ENCODE measurements around the gene GPATCH11. TPM values are rescaled to one million over a fixed set of nuclear protein-coding genes. Genes with fewer than 3 reads are reported as not detected.

GPATCH11 gene
- total RNA-seq, result 1 to 10 TPM; 2.0 to 4.7 (median 4.0) TPM
- 1 to 10 TPM; 2.9 to 9.1 (median 3.1) TPM for polyA plus RNA-seq
- long read RNA-seq, donor 1, partial matches to known transcripts, result 0 of 1 reads
- long read RNA-seq, donor 1, other reads (novel, unspliced or antisense), result 1 of 1 reads
- long read RNA-seq, donor 2, partial matches to known transcripts, result 3 of 9 reads
- long read RNA-seq, donor 2, other reads (novel, unspliced or antisense), result 0 of 9 reads

DNA sequence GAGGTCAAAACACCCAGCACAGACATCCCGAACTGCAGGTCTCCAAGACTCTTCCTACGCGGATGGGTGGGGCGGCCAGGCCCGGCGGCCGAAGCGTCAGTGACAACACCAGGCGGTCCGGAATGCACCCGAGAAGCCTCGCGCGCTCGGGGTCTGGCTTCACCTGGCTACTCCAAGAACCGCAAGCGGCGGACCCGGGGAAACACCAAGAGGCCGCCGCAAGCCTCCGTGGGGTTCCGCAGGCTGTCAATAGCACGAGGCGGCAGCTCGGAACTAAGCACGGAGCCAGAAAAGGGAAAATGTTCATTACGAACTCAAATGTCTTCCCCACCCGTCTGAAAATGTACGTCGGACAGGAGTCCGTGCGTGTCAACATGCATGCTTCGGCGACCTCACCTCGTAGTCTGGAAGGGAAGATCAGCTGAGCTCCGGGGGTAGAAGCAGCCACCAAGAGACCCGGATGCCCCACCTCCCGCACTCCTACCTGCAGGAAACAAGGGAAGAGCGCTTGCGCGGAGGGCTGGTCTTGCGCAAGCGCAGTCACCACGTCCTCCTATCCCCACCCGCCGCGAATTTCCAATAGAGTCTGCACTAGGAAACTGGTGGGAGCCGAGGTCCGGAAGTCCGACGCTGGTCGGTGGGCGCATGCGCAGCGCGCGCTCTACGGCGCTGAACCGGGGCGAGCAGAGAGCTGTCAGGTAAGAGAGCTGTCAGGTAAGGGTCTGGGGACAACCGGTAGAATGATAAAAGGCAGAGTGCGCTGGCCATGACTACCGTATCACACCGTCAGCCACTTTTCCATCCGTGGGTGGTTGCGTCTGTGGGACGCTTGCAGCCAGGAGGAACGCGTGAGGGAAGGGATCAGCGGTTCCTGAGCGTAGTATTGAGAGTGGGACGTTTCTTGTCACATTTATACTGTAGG, at the start of gene GPATCH11, which contains the start of gene HEATR5B:
GPATCH11 (plus strand) TSS at position 646 of the 922 bp plus-strand sequence. CDS start 3,864 bp downstream, outside the sequence.
HEATR5B (minus strand) TSS at position 500 of the 922 bp plus-strand sequence. CDS start 958 bp downstream, outside the sequence.
- DNase-seq (peak; percentile 91 to 95), ATAC-seq (peak; percentile 98 to 100 (median 99))
- H3K27me3 ChIP-seq (ENCODE audit: insufficient read depth in 3 of 3, low read length in 2 of 3), result no peaks in the 10 kb centered on the region
- 0% methylated on average over 73 to 74 of the region's 74 CpGs for WGBS, 3 donors
- TF ChIP-seq, protein P1, sequence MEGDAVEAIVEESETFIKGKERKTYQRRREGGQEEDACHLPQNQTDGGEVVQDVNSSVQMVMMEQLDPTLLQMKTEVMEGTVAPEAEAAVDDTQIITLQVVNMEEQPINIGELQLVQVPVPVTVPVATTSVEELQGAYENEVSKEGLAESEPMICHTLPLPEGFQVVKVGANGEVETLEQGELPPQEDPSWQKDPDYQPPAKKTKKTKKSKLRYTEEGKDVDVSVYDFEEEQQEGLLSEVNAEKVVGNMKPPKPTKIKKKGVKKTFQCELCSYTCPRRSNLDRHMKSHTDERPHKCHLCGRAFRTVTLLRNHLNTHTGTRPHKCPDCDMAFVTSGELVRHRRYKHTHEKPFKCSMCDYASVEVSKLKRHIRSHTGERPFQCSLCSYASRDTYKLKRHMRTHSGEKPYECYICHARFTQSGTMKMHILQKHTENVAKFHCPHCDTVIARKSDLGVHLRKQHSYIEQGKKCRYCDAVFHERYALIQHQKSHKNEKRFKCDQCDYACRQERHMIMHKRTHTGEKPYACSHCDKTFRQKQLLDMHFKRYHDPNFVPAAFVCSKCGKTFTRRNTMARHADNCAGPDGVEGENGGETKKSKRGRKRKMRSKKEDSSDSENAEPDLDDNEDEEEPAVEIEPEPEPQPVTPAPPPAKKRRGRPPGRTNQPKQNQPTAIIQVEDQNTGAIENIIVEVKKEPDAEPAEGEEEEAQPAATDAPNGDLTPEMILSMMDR (IDR thresholded peaks at IDR 0.05), result no peak
- H3K36me3 ChIP-seq (ENCODE audit: insufficient read depth in 1 of 2, low read depth in 1 of 2), result peaks cover 0 to 49% of the 10 kb centered on the region in 2 donors
- H3K4me1 ChIP-seq, result peaks cover 17% of the 10 kb centered on the region
- peak within 1 kb of the TSS; percentile 87 for H3K27ac ChIP-seq
- H3K4me3 ChIP-seq, result peak within 1 kb of the TSS; percentile 90
- H3K9me3 ChIP-seq, result no peaks in the 10 kb centered on the region
- intact Hi-C loops (cut with DNase I), result loop anchor here in 1 of 2 donors (5.0 kb wide), 1 partner anchor 148 kb away; the partner anchor contains the start of genes CEBPZ and NDUFAF7

DNA sequence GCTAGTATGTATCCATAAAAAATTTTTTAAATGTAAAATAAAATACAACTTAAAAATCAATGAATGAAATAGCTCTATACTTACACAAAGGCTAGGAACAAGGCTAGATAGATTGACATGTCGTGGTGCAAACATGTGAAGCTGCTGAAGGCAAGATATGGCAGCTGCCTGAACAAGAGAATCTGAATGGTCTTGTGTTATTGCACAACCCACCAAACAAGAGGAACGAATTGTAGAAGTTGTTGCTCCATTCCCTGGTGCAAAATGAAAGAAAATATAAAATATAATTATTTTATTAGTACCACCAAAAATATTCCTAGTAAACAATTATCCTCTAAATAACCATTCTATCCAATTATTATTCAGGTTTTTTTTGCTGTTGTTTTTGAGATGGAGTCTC, 46.5 kb upstream of the GPATCH11 start:
- no peaks in the 10 kb centered on the region for H3K27me3 ChIP-seq (ENCODE audit: insufficient read depth in 3 of 3, low read length in 2 of 3)

DNA sequence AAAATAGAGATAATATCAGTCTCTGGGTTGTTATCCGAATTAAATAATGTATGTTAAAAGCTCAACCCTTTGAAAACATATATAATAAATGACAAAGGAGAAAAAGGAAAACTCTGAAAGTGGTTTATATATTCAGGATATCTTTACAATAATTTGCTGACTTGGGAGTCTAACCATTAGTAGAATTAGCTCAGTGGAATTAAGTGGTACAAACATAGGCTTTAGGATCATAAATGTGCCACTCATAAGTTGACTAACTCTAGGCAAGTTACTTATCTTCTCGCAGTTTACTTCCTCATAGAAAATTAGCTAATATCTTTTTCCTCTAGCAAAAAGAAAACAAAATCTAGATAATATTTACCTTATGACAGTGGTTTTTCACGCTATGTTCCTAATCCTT, 44.7 kb upstream of the GPATCH11 start:
- no peaks in the 10 kb centered on the region for H3K27me3 ChIP-seq (ENCODE audit: insufficient read depth in 3 of 3, low read length in 2 of 3)
- ATAC-seq (no peak), DNase-seq (no peak)
- intact Hi-C loops (cut with DNase I), result no loop called here
- WGBS, 3 donors, result 96 to 98% (median 97%) methylated on average over 3 of the region's 3 CpGs
- TF ChIP-seq, protein P1 (IDR thresholded peaks at IDR 0.05), result no peak
- H3K27ac ChIP-seq, result no peak overlapping the region
- H3K4me3 ChIP-seq, result no peak overlapping the region
- no peaks in the 10 kb centered on the region for H3K4me1 ChIP-seq
- H3K9me3 ChIP-seq, result no peaks in the 10 kb centered on the region
- H3K36me3 ChIP-seq (ENCODE audit: insufficient read depth in 1 of 2, low read depth in 1 of 2), result peaks cover 0 to 91% of the 10 kb centered on the region in 2 donors

More for the DNA sequence above, 46.5 kb upstream of the GPATCH11 start:
- TF ChIP-seq, protein P1 (IDR thresholded peaks at IDR 0.05), result no peak
- WGBS, 3 donors, result 91 to 92% (median 91%) methylated on average over 2 of the region's 2 CpGs
- H3K27ac ChIP-seq, result no peak overlapping the region
- no peak for ATAC-seq
- DNase-seq, result no peak
- H3K4me3 ChIP-seq, result no peak overlapping the region
- intact Hi-C loops (cut with DNase I), result no loop called here
- no peaks in the 10 kb centered on the region for H3K9me3 ChIP-seq
- no peaks in the 10 kb centered on the region for H3K4me1 ChIP-seq
- H3K36me3 ChIP-seq (ENCODE audit: insufficient read depth in 1 of 2, low read depth in 1 of 2), result peaks cover 0 to 88% of the 10 kb centered on the region in 2 donors

DNA sequence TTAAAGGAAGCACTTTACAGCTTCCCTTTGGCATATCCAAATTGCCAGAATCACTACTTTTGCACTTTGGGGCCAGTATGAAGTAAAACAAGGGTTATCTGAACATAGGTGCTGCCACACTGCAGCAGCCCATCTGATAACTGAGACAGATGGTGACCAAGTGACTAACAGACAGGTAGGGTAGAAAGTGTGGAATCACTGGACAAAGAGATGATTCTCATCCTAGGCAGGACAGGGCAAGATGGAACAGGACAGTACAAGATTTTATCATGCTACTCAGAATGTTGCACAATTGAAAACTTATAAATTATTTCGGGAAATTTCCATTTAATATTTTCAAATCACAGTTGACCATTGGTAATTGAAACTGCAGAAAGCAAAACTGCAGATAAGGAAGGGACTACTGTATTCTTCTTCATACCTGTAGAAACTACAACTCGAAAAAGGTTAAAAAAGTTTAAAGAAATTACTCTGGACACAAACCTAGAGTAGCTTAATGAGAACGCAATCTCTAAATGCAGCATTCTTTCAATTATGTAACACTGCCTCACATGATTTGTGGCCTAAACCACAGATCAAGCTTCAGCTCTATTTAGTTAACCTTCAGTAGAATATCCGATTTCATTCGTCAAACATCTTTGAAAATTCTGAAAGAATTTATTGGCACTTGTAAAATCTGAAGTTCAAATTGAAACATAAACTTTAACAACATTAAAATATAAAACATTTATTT, 31.6 kb upstream of the GPATCH11 start:
- H3K4me3 ChIP-seq, result no peak overlapping the region
- H3K36me3 ChIP-seq (ENCODE audit: insufficient read depth in 1 of 2, low read depth in 1 of 2), result peaks cover 0 to 91% of the 10 kb centered on the region in 2 donors
- H3K27ac ChIP-seq, result no peak overlapping the region
- H3K4me1 ChIP-seq, result no peaks in the 10 kb centered on the region
- TF ChIP-seq, protein P1 (IDR thresholded peaks at IDR 0.05), result no peak
- no peaks in the 10 kb centered on the region for H3K9me3 ChIP-seq
- 83 to 89% (median 83%) methylated on average over 5 of the region's 5 CpGs for WGBS, 3 donors
- intact Hi-C loops (cut with DNase I), result no loop called here
- no peaks in the 10 kb centered on the region for H3K27me3 ChIP-seq (ENCODE audit: insufficient read depth in 3 of 3, low read length in 2 of 3)
- ATAC-seq (no peak), DNase-seq (no peak)
